ENCODE measurements around the gene RBKS.

GRCh38 chr2:27914805-27915175 is 24.6 kb upstream of the RBKS start:
- TF ChIP-seq, protein P1, sequence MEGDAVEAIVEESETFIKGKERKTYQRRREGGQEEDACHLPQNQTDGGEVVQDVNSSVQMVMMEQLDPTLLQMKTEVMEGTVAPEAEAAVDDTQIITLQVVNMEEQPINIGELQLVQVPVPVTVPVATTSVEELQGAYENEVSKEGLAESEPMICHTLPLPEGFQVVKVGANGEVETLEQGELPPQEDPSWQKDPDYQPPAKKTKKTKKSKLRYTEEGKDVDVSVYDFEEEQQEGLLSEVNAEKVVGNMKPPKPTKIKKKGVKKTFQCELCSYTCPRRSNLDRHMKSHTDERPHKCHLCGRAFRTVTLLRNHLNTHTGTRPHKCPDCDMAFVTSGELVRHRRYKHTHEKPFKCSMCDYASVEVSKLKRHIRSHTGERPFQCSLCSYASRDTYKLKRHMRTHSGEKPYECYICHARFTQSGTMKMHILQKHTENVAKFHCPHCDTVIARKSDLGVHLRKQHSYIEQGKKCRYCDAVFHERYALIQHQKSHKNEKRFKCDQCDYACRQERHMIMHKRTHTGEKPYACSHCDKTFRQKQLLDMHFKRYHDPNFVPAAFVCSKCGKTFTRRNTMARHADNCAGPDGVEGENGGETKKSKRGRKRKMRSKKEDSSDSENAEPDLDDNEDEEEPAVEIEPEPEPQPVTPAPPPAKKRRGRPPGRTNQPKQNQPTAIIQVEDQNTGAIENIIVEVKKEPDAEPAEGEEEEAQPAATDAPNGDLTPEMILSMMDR (conservative IDR thresholded peaks at IDR 0.05; ENCODE audit: low read depth, low read length): no peak
- TF ChIP-seq EZH2 (IDR thresholded peaks at IDR 0.05; ENCODE audit: borderline replicate concordance, low read depth, low read length, poor library complexity, severe bottlenecking): no peak

Data from A673 (cell line).